ENCODE measurements around the gene HOXB6. TPM values are rescaled to one million over a fixed set of nuclear protein-coding genes. Genes with fewer than 3 reads are reported as not detected.
A peak's percentile ranks its signal among the peaks of the same experiment; 100 is the strongest.

HOXB6 gene
- total RNA-seq, 1 experiment from 2014 or later: 19.8 TPM

DNA sequence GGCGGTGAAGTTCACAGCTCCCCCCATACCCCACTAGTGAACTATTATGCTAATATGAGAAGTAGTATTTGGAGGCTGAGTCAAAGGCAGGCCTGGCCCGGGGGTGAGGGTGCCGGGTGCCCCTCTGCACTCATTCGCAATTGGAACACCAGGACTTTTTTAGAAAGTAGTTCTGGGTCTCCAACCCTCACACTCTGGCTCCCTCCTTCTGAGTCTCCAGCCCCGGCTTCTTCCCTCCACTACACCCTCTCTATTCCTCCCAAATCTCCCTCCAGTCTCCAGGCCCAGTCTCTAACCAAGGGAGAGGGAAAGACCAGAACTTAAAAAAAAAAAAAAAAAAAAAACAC, 48.6 kb downstream of the HOXB6 start:
- DNase-seq (ENCODE audit: low spot score): no peak
- Histone ChIP-seq H3K4me1 (ENCODE audit: insufficient read depth, low read length, poor library complexity, severe bottlenecking) (peaks cover 45% of the 10 kb centered on the region), H3K36me3 (ENCODE audit: insufficient read depth, low read length, poor library complexity, severe bottlenecking) (peaks cover 12% of the 10 kb centered on the region), H3K27ac (ENCODE audit: low read depth, low read length, poor library complexity, severe bottlenecking) (peak overlapping the region; percentile 26), H3K27me3 (replicated peaks; ENCODE audit: insufficient read depth, low read depth, low read length, poor library complexity) (no peaks in the 10 kb centered on the region), H3K4me3 (ENCODE audit: low read depth, low read length, poor library complexity, severe bottlenecking) (peak overlapping the region; percentile 47), H3K9me3 (ENCODE audit: low read depth, low read length, poor library complexity, severe bottlenecking) (no peaks in the 10 kb centered on the region)
- no peak for TF ChIP-seq EZH2 (IDR thresholded peaks at IDR 0.05; ENCODE audit: borderline replicate concordance, low read depth, low read length, poor library complexity, severe bottlenecking)
- TF ChIP-seq, protein P1, sequence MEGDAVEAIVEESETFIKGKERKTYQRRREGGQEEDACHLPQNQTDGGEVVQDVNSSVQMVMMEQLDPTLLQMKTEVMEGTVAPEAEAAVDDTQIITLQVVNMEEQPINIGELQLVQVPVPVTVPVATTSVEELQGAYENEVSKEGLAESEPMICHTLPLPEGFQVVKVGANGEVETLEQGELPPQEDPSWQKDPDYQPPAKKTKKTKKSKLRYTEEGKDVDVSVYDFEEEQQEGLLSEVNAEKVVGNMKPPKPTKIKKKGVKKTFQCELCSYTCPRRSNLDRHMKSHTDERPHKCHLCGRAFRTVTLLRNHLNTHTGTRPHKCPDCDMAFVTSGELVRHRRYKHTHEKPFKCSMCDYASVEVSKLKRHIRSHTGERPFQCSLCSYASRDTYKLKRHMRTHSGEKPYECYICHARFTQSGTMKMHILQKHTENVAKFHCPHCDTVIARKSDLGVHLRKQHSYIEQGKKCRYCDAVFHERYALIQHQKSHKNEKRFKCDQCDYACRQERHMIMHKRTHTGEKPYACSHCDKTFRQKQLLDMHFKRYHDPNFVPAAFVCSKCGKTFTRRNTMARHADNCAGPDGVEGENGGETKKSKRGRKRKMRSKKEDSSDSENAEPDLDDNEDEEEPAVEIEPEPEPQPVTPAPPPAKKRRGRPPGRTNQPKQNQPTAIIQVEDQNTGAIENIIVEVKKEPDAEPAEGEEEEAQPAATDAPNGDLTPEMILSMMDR (conservative IDR thresholded peaks at IDR 0.05; ENCODE audit: low read depth, low read length): no peak
- POLR2A ChIA-PET (ENCODE audit: low non-redundant PET): no interaction called here
- intact Hi-C loops (cut with micrococcal nuclease; ENCODE audit: unreplicated experiment): no loop called here
- CTCF ChIA-PET: interaction anchor here (0.6 to 0.7 kb wide), 2 partner anchors 10 to 185 kb away, joined by 3 read pairs; no protein-coding TSS in a partner anchor
- BruUV-seq (replicated peaks): no TSS peak

DNA sequence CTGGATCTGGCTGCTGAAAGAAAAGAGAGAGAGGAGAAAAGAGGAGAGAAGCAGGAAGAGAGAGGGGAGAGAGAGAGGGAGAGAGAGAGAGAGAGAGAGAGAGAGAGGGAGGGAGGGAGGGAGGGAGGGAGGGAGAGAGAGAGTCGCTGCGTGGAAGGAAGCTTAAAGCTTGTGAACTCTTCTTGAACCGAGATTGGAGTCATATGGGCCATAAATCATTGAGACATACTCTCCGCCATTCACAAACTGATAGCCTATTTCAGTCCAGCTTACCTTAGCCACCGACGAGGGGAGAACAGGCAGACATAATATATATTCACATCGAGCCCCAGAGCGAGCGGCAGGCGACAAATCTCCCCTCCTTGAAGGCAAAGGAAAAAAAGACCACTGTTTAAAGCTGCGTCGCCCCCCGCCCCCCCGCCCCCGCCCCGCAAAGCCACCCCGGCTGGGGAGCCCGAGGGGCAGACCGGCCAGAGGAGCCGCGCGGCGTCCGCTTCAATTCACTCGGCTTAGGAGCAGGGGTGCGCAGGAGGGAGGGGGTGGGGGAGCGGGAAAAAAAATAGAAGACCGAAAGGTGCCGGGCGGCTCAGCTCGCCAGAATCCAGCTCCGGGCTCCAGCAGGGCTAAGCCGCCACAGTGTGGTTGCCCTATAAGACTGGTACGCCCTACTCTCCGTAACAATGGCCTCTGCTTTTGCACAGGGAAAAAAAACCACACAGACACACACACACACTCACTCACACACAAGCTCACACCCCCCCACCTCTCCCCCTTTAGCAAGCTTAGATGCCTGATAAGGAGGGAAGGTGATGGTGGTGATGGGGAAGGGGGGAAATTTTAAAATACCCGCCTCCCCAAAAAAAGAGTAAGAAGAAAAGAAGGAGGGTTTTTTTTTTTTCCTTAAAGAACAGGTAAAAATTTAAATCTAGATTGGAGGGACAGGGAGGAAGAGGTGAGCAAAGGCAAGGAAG, 49.2 kb downstream of the HOXB6 start:
- H3K9me3 ChIP-seq (ENCODE audit: low read depth, low read length, poor library complexity, severe bottlenecking): no peaks in the 10 kb centered on the region
- H3K4me1 ChIP-seq (ENCODE audit: insufficient read depth, low read length, poor library complexity, severe bottlenecking): peaks cover 42% of the 10 kb centered on the region
- POLR2A ChIA-PET (ENCODE audit: low non-redundant PET): interaction anchor here (0.6 kb wide), 2 partner anchors 25 to 71 kb away, joined by 3 to 8 read pairs; partner anchors contain the start of genes HOXB1 and HOXB9
- H3K27me3 ChIP-seq (replicated peaks; ENCODE audit: insufficient read depth, low read depth, low read length, poor library complexity): no peaks in the 10 kb centered on the region
- TF ChIP-seq EZH2 (IDR thresholded peaks at IDR 0.05; ENCODE audit: borderline replicate concordance, low read depth, low read length, poor library complexity, severe bottlenecking): no peak
- TF ChIP-seq, protein P1 (conservative IDR thresholded peaks at IDR 0.05; ENCODE audit: low read depth, low read length): no peak
- no TSS peak for BruUV-seq (replicated peaks)
- CTCF ChIA-PET: interaction anchor here (0.5 to 0.8 kb wide), 4 partner anchors 9 to 184 kb away, joined by 3 to 7 read pairs (median 3); no protein-coding TSS in a partner anchor
- peak overlapping the region; percentile 47 for H3K4me3 ChIP-seq (ENCODE audit: low read depth, low read length, poor library complexity, severe bottlenecking)
- peaks cover 14% of the 10 kb centered on the region for H3K36me3 ChIP-seq (ENCODE audit: insufficient read depth, low read length, poor library complexity, severe bottlenecking)
- intact Hi-C loops (cut with micrococcal nuclease; ENCODE audit: unreplicated experiment): no loop called here
- peak overlapping the region; percentile 81 for H3K27ac ChIP-seq (ENCODE audit: low read depth, low read length, poor library complexity, severe bottlenecking)
- peak; percentile 92 for DNase-seq (ENCODE audit: low spot score)

DNA sequence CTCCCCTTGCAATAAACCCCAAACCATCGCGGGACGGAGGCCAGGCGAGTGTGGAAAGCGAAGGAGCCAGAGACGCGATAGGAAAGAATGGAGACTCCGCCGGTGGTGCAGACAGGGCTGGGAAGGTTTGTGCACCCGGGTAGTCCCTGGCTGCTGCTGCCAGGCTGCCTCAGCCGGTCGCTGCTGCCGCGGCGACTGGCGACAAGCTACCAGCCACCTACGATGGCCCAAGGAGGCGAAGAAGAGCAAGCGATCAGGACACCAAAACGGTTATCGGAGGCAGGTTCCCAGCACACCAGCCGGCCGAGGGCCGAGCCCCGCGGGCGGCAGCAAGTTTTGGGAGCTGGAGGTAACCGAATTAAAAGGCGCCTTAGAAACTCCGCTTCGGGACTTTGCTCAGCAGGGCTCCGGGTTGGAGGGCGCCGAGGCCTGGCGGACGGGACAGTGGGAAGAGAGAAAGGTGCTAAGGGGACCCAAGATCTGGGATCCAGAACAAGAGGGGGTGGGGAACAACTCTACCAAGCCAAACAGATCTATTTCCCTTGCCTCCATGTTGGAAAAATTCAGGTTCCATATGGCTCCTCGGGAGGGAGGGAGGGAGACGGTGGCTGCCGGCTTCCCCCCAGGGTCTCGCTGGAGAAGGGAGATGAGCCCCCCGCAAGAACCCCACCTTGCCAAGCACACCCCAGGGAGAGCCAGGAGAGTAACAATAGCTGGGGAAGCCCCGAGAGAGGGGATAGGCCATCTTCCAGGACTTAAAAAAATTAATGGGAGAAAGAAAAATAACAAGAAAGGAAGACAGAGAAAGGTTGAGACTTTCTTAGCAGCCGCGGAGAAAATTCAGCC, 50.2 kb downstream of the HOXB6 start:
- Histone ChIP-seq H3K4me3 (ENCODE audit: low read depth, low read length, poor library complexity, severe bottlenecking) (peak overlapping the region; percentile 47), H3K4me1 (ENCODE audit: insufficient read depth, low read length, poor library complexity, severe bottlenecking) (peaks cover 42% of the 10 kb centered on the region), H3K36me3 (ENCODE audit: insufficient read depth, low read length, poor library complexity, severe bottlenecking) (peaks cover 23% of the 10 kb centered on the region), H3K27ac (ENCODE audit: low read depth, low read length, poor library complexity, severe bottlenecking) (peak overlapping the region; percentile 81), H3K27me3 (replicated peaks; ENCODE audit: insufficient read depth, low read depth, low read length, poor library complexity) (no peaks in the 10 kb centered on the region), H3K9me3 (ENCODE audit: low read depth, low read length, poor library complexity, severe bottlenecking) (no peaks in the 10 kb centered on the region)
- TF ChIP-seq, protein P1 (conservative IDR thresholded peaks at IDR 0.05; ENCODE audit: low read depth, low read length): no peak
- no peak for TF ChIP-seq EZH2 (IDR thresholded peaks at IDR 0.05; ENCODE audit: borderline replicate concordance, low read depth, low read length, poor library complexity, severe bottlenecking)
- BruUV-seq (replicated peaks): TSS peak; percentile 35
- POLR2A ChIA-PET (ENCODE audit: low non-redundant PET): no interaction called here
- intact Hi-C loops (cut with micrococcal nuclease; ENCODE audit: unreplicated experiment): no loop called here
- CTCF ChIA-PET: interaction anchor here (0.7 kb wide), 1 partner anchor 32 kb away, joined by 3 read pairs; no protein-coding TSS in a partner anchor
- DNase-seq (ENCODE audit: low spot score): peak; percentile 47
